ENCODE measurements around the gene PNLIPRP3. TPM values are rescaled to one million over a fixed set of nuclear protein-coding genes. Genes with fewer than 3 reads are reported as not detected.

PNLIPRP3 gene
- total and polyA plus RNA-seq, 4 donors = not detected

DNA sequence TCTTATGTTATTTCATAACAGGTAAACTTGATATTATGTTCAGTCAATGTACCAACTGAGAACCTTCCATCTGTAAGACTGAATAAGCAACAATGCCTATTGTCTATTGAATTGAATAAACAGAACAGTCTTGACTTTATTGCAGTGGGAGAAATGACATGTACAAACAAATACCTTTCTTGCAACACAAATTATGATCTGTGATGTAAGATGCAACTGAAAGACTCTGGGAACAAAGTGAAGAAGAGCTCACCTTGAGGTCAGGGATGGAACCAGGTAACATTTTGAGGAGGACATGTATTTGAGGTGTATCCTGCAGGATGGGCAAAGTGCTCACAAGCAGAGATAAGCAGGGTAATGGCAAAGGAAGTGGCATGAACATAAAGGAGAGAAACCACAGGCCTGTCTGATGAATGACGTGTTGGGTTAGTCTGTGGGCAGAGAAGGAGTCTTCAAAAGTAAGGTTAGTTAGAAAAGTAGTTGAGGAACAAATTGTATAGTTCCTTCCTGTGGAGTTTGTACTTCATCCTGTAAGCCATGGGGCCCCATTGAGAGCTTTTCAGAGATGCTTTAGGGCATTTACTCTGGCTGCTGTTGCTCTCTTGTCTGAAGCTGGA is 9.5 kb downstream of the PNLIPRP3 start:
- 81 to 95% methylated on average over 1 of the region's 1 CpG for WGBS, 2 donors
- Histone ChIP-seq H3K9me3 (ENCODE audit: control insufficient read depth, low read length) (no peaks in the 10 kb centered on the region), H3K4me3 (ENCODE audit: low read length in 2 of 2) (no peak overlapping the region), H3K27ac (ENCODE audit: low read depth in 1 of 2, low read length in 2 of 2) (no peak overlapping the region), H3K27me3 (ENCODE audit: control insufficient read depth in 1 of 2, insufficient read depth in 2 of 2, low read length in 1 of 2) (no peaks in the 10 kb centered on the region), H3K4me1 (ENCODE audit: control insufficient read depth in 1 of 2, insufficient read depth in 2 of 2, low read length in 2 of 2) (no peaks in the 10 kb centered on the region), H3K36me3 (ENCODE audit: control insufficient read depth in 1 of 2, insufficient read depth in 2 of 2, low read length in 1 of 2) (no peaks in the 10 kb centered on the region)
- ATAC-seq (ENCODE audit: low FRiP score) (no peak), DNase-seq (no peak)
- intact Hi-C loops (cut with DNase I) = no loop called here

DNA sequence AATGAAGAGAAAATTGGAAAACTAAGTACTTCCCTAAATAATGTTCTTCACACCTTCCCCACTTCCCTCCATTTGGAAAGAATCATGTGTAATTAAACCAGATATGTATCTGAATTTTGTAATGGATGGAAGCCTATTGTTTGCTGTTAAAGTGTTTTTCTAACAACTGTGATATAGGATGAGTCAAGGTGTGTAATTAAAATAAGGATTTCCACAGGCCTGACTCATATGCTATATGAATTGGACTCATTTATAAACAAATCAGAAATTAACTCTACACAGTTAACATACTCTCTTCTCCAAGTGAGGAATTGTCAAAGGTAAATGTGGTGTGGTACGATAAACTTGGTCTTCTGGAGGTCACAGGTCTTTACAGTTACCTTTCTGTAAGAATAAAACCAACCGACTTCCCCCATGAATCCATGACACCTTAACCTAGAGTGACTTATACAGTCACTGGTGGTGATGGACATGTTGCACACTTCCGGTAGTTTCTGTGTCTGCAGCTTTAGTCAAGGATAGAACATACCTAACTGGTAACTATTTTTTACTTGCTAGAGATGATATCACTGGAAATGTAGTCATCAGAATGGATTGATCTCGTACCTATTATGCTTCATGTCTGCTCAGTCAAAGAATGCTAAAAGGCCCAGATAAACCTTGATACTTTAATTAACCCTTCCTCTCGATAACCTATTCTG is 12.8 kb downstream of the PNLIPRP3 start:
- H3K27ac ChIP-seq (ENCODE audit: low read depth in 1 of 2, low read length in 2 of 2) = no peak overlapping the region
- no peaks in the 10 kb centered on the region for H3K27me3 ChIP-seq (ENCODE audit: control insufficient read depth in 1 of 2, insufficient read depth in 2 of 2, low read length in 1 of 2)
- no peaks in the 10 kb centered on the region for H3K36me3 ChIP-seq (ENCODE audit: control insufficient read depth in 1 of 2, insufficient read depth in 2 of 2, low read length in 1 of 2)
- no peaks in the 10 kb centered on the region for H3K4me1 ChIP-seq (ENCODE audit: control insufficient read depth in 1 of 2, insufficient read depth in 2 of 2, low read length in 2 of 2)
- WGBS, 2 donors = 87 to 89% methylated on average over 5 of the region's 5 CpGs
- DNase-seq (no peak), ATAC-seq (ENCODE audit: low FRiP score) (no peak)
- intact Hi-C loops (cut with DNase I) = no loop called here
- H3K4me3 ChIP-seq (ENCODE audit: low read length in 2 of 2) = no peak overlapping the region
- H3K9me3 ChIP-seq (ENCODE audit: control insufficient read depth, low read length) = no peaks in the 10 kb centered on the region

DNA sequence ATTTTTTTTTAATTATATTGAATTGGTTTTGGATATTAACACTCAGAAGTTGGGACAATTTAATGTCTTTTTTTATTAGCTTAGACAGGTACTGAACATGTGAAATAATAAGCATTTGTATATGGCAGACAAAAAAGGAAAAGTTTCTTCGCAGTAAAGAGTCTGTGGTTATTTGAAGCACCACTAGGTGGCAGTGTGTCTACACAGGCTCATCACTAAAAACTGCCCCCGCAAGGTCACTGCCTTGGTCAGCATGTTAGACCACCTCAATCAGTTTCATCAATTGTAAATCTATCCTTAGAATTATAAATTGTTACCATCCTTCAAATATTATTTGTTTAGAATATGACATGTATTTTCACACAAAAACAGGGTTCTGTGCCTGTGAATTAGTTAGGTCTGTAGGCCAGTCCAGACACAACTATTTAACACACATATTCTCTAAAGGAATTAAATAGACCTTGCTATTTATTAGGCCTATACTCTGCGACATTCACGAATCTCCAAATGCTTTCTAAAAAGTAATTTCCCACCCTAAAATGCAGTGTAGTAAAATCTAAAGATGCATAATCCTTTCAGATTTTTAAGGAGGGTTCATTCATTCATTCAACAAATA is 17.0 kb downstream of the PNLIPRP3 start:
- 46 to 53% methylated on average over 4 of the region's 4 CpGs for WGBS, 2 donors
- no peaks in the 10 kb centered on the region for H3K4me1 ChIP-seq (ENCODE audit: control insufficient read depth in 1 of 2, insufficient read depth in 2 of 2, low read length in 2 of 2)
- no peak for DNase-seq
- no peak overlapping the region for H3K4me3 ChIP-seq (ENCODE audit: low read length in 2 of 2)
- H3K36me3 ChIP-seq (ENCODE audit: control insufficient read depth in 1 of 2, insufficient read depth in 2 of 2, low read length in 1 of 2) = no peaks in the 10 kb centered on the region
- no peak for ATAC-seq (ENCODE audit: low FRiP score)
- no peaks in the 10 kb centered on the region for H3K9me3 ChIP-seq (ENCODE audit: control insufficient read depth, low read length)
- no peaks in the 10 kb centered on the region for H3K27me3 ChIP-seq (ENCODE audit: control insufficient read depth in 1 of 2, insufficient read depth in 2 of 2, low read length in 1 of 2)
- no peak overlapping the region for H3K27ac ChIP-seq (ENCODE audit: low read depth in 1 of 2, low read length in 2 of 2)
- intact Hi-C loops (cut with DNase I) = no loop called here

DNA sequence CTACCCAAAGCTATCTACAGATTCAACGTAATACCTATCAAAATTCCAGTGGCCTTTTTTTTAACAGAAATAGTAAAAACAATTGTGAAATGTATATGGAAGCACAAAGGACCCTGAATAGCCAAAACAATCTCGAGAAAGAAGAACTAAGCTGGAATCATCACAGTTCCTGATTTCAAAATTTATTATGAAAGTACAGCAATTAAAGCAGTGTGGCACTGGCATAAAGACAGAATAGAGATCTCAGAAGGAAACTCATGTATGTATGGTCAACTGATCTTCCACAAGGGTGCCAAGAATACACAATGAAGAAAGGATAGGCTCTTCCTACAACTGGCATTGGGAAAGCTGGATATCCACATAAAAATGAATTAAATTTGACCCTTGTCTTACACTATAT is 23.2 kb downstream of the PNLIPRP3 start:
- intact Hi-C loops (cut with DNase I) = no loop called here
- Histone ChIP-seq H3K27ac (ENCODE audit: low read depth in 1 of 2, low read length in 2 of 2) (no peak overlapping the region), H3K27me3 (ENCODE audit: control insufficient read depth in 1 of 2, insufficient read depth in 2 of 2, low read length in 1 of 2) (no peaks in the 10 kb centered on the region), H3K4me3 (ENCODE audit: low read length in 2 of 2) (no peak overlapping the region), H3K4me1 (ENCODE audit: control insufficient read depth in 1 of 2, insufficient read depth in 2 of 2, low read length in 2 of 2) (no peaks in the 10 kb centered on the region), H3K36me3 (ENCODE audit: control insufficient read depth in 1 of 2, insufficient read depth in 2 of 2, low read length in 1 of 2) (no peaks in the 10 kb centered on the region), H3K9me3 (ENCODE audit: control insufficient read depth, low read length) (peaks cover 7% of the 10 kb centered on the region)
- ATAC-seq (ENCODE audit: low FRiP score) = no peak
- 68% methylated on average over 2 of the region's 2 CpGs for WGBS, 2 donors
- no peak for DNase-seq

DNA sequence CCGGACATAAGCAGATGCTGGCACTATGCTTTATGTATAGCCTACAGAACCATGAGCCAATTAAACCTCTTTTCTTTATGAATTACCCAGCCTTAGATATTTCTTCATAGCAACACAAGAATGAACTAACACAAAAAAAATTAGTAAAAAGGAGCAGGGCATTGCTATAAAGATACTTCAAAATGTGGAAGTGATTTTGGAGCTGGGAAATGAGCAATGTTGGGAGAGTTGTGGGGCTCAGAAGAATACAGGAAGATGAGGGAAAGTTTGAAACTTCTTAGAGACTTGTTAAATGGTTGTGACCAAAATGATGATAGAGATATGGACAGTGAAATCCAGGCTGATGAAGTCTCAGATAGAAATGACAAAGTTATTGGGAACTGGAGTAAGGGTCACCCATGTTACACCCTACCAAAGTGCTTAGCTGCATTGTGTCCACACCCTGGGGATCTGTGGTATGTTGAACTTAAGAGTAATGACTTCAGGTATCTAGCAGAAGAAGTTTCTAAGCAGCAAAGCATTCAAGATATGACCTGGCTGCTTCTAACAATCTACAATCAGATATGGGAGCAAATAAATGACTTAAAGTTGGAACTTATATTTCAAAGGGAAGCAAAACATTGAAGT is 24.2 kb downstream of the PNLIPRP3 start:
- Histone ChIP-seq H3K9me3 (ENCODE audit: control insufficient read depth, low read length) (peaks cover 7% of the 10 kb centered on the region), H3K4me3 (ENCODE audit: low read length in 2 of 2) (no peak overlapping the region), H3K36me3 (ENCODE audit: control insufficient read depth in 1 of 2, insufficient read depth in 2 of 2, low read length in 1 of 2) (no peaks in the 10 kb centered on the region), H3K27me3 (ENCODE audit: control insufficient read depth in 1 of 2, insufficient read depth in 2 of 2, low read length in 1 of 2) (no peaks in the 10 kb centered on the region), H3K4me1 (ENCODE audit: control insufficient read depth in 1 of 2, insufficient read depth in 2 of 2, low read length in 2 of 2) (no peaks in the 10 kb centered on the region), H3K27ac (ENCODE audit: low read depth in 1 of 2, low read length in 2 of 2) (no peak overlapping the region)
- ATAC-seq (ENCODE audit: low FRiP score) = no peak
- intact Hi-C loops (cut with DNase I) = no loop called here
- DNase-seq = no peak
- 0 to 3% methylated on average over 1 of the region's 1 CpG for WGBS, 2 donors

DNA sequence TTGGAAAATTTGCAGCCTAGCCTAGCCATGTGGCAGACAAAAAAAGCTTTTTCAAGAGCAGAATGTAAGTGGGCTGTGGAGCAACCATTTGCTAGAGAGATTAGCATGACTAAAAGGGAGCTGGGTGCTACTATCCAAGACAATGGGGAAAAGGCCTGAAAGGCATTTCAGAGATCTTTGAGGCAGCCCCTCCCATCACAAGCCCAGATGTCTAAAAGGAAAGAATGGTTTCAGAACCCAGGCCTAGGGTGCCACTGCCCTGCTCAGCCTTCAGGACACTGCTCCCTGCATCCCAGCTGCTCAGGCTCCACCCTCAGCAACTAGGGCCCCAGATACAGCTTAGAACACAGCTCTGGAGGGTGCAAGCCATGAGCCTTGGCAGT is 24.7 kb downstream of the PNLIPRP3 start:
- H3K27me3 ChIP-seq (ENCODE audit: control insufficient read depth in 1 of 2, insufficient read depth in 2 of 2, low read length in 1 of 2) = no peaks in the 10 kb centered on the region

DNA sequence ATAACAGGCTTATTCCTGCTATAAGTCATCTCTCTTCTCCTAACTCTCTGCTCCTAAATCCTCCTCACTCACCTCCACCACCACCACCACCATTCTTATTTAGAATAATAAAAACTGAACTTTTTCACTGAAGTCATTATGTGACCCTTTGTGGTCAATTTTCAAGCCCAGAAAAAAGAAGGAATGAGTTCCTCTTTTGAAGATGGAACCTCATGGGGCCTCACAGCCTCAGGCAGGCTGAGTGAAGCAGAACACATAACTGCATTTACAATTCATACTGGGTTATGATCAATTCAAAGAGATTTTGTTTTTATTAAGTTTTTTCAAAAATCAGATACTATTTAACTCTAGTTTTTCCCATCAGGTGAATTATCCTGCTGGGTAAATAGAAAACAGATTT is 29.8 kb downstream of the PNLIPRP3 start:
- ATAC-seq (ENCODE audit: low FRiP score) = no peak
- Histone ChIP-seq H3K4me1 (ENCODE audit: control insufficient read depth in 1 of 2, insufficient read depth in 2 of 2, low read length in 2 of 2) (no peaks in the 10 kb centered on the region), H3K4me3 (ENCODE audit: low read length in 2 of 2) (no peak overlapping the region), H3K36me3 (ENCODE audit: control insufficient read depth in 1 of 2, insufficient read depth in 2 of 2, low read length in 1 of 2) (no peaks in the 10 kb centered on the region), H3K27me3 (ENCODE audit: control insufficient read depth in 1 of 2, insufficient read depth in 2 of 2, low read length in 1 of 2) (no peaks in the 10 kb centered on the region), H3K27ac (ENCODE audit: low read depth in 1 of 2, low read length in 2 of 2) (no peak overlapping the region), H3K9me3 (ENCODE audit: control insufficient read depth, low read length) (peaks cover 4% of the 10 kb centered on the region)
- intact Hi-C loops (cut with DNase I) = no loop called here
- no peak for DNase-seq

More for the DNA sequence above, 24.7 kb downstream of the PNLIPRP3 start:
- H3K4me1 ChIP-seq (ENCODE audit: control insufficient read depth in 1 of 2, insufficient read depth in 2 of 2, low read length in 2 of 2) = no peaks in the 10 kb centered on the region
- H3K4me3 ChIP-seq (ENCODE audit: low read length in 2 of 2) = no peak overlapping the region
- intact Hi-C loops (cut with DNase I) = no loop called here
- peaks cover 7% of the 10 kb centered on the region for H3K9me3 ChIP-seq (ENCODE audit: control insufficient read depth, low read length)
- DNase-seq = no peak
- H3K36me3 ChIP-seq (ENCODE audit: control insufficient read depth in 1 of 2, insufficient read depth in 2 of 2, low read length in 1 of 2) = no peaks in the 10 kb centered on the region
- H3K27ac ChIP-seq (ENCODE audit: low read depth in 1 of 2, low read length in 2 of 2) = no peak overlapping the region
- no peak for ATAC-seq (ENCODE audit: low FRiP score)

DNA sequence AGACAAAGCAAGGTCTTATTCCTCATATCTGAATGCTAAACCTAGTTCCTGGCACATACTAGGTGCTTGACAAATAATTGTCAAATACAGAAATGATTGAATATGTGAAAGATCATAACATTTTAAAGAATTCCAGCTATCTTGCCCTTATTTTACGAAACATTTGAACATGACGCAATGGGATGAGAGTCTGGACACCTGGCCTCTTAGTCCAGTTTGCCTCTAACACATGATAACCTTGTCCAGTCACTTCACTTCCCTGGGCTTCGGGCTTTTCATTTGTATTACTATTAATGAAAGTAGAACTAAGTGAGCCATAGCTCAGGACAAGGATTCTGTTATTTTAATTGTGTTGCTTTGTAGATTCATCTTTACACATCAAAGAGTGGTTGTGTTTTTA is 32.6 kb downstream of the PNLIPRP3 start:
- Histone ChIP-seq H3K9me3 (ENCODE audit: control insufficient read depth, low read length) (no peaks in the 10 kb centered on the region), H3K36me3 (ENCODE audit: control insufficient read depth in 1 of 2, insufficient read depth in 2 of 2, low read length in 1 of 2) (no peaks in the 10 kb centered on the region), H3K4me1 (ENCODE audit: control insufficient read depth in 1 of 2, insufficient read depth in 2 of 2, low read length in 2 of 2) (no peaks in the 10 kb centered on the region), H3K27ac (ENCODE audit: low read depth in 1 of 2, low read length in 2 of 2) (no peak overlapping the region), H3K4me3 (ENCODE audit: low read length in 2 of 2) (no peak overlapping the region), H3K27me3 (ENCODE audit: control insufficient read depth in 1 of 2, insufficient read depth in 2 of 2, low read length in 1 of 2) (no peaks in the 10 kb centered on the region)
- no peak for DNase-seq
- no peak for ATAC-seq (ENCODE audit: low FRiP score)
- 84 to 88% methylated on average over 3 of the region's 3 CpGs for WGBS, 2 donors
- intact Hi-C loops (cut with DNase I) = no loop called here

DNA sequence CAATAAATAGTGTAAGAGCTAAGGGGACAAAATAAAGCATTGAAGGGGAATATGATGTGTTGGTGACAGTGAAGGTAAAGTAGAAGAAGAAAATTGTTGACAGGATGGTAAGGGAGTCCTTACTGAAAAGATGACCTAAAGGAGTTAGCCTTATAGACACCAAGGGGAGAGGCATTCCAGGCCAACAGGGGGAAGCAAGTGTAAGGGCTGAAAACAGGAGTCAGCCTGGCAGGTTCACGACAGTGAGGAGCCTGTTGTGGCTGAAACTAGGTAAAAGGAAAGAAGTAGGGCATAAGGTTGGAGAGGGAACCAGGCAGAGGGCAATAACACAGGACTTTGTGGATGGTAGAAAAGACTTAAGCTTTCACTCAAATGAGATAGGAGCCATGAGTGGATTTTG is 34.0 kb downstream of the PNLIPRP3 start:
- ATAC-seq (ENCODE audit: low FRiP score) (no peak), DNase-seq (no peak)
- H3K27ac ChIP-seq (ENCODE audit: low read depth in 1 of 2, low read length in 2 of 2) = no peak overlapping the region
- intact Hi-C loops (cut with DNase I) = no loop called here
- no peaks in the 10 kb centered on the region for H3K27me3 ChIP-seq (ENCODE audit: control insufficient read depth in 1 of 2, insufficient read depth in 2 of 2, low read length in 1 of 2)
- no peaks in the 10 kb centered on the region for H3K4me1 ChIP-seq (ENCODE audit: control insufficient read depth in 1 of 2, insufficient read depth in 2 of 2, low read length in 2 of 2)
- H3K9me3 ChIP-seq (ENCODE audit: control insufficient read depth, low read length) = no peaks in the 10 kb centered on the region
- no peaks in the 10 kb centered on the region for H3K36me3 ChIP-seq (ENCODE audit: control insufficient read depth in 1 of 2, insufficient read depth in 2 of 2, low read length in 1 of 2)
- no peak overlapping the region for H3K4me3 ChIP-seq (ENCODE audit: low read length in 2 of 2)
- 29 to 38% methylated on average over 1 of the region's 1 CpG for WGBS, 2 donors
